Measurements from ENCODE around the gene SSBP2.

The SSBP2 gene

GRCh38 chr5:81766611-81767010, 15.7 kb upstream of the SSBP2 start:
- no peak for DNase-seq

- DNase-seq: no peak
These were observed 12.5 kb upstream of the SSBP2 start for GRCh38 chr5:81763294-81763928.

GRCh38 chr5:81762853-81763252, 12.0 kb upstream of the SSBP2 start:
- DNase-seq: no peak

GRCh38 chr5:81762401-81762800, 11.5 kb upstream of the SSBP2 start:
- DNase-seq: no peak

- no peak for DNase-seq
These were observed 11.1 kb upstream of the SSBP2 start for GRCh38 chr5:81761970-81762369.

GRCh38 chr5:81761270-81761669, 10.4 kb upstream of the SSBP2 start:
- DNase-seq: no peak

- no peak for DNase-seq
These were observed 9.6 kb upstream of the SSBP2 start for GRCh38 chr5:81760521-81760920.

GRCh38 chr5:81759632-81760005, 8.7 kb upstream of the SSBP2 start:
- DNase-seq: no peak

GRCh38 chr5:81757404-81757803, 6.5 kb upstream of the SSBP2 start:
- no peak for DNase-seq

- DNase-seq: no peak
These were observed 5.1 kb upstream of the SSBP2 start for GRCh38 chr5:81756016-81756415.

GRCh38 chr5:81755320-81755719, 4.4 kb upstream of the SSBP2 start:
- DNase-seq: no peak

GRCh38 chr5:81754621-81755020, 3.7 kb upstream of the SSBP2 start:
- no peak for DNase-seq

GRCh38 chr5:81753429-81753828, 2.5 kb upstream of the SSBP2 start:
- no peak for DNase-seq

- DNase-seq: no peak
These were observed 1.7 kb upstream of the SSBP2 start for GRCh38 chr5:81752644-81752963.

- no peak for DNase-seq
These were observed 1.1 kb upstream of the SSBP2 start for GRCh38 chr5:81751836-81752643.

- DNase-seq: no peak
These were observed 439 bp downstream of the SSBP2 start for GRCh38 chr5:81750308-81751008.

- no peak for DNase-seq
These were observed 1.2 kb downstream of the SSBP2 start for GRCh38 chr5:81749561-81750307.

- no peak for DNase-seq
These were observed 1.7 kb downstream of the SSBP2 start for GRCh38 chr5:81749192-81749560.

GRCh38 chr5:81748556-81748955, 2.3 kb downstream of the SSBP2 start:
- DNase-seq: no peak

- DNase-seq: no peak
These were observed 3.9 kb downstream of the SSBP2 start for GRCh38 chr5:81747030-81747429.

GRCh38 chr5:81740758-81741157, 10.1 kb downstream of the SSBP2 start:
- DNase-seq: no peak

GRCh38 chr5:81739291-81739690, 11.6 kb downstream of the SSBP2 start:
- DNase-seq: no peak

GRCh38 chr5:81729276-81729675, 21.6 kb downstream of the SSBP2 start:
- no peak for DNase-seq

- DNase-seq: no peak
These were observed 22.6 kb downstream of the SSBP2 start for GRCh38 chr5:81728301-81728700.

Measured in cortex of kidney (tissue), 1 donor.